Lower leg skin (tissue), 4 donors: ENCODE data around the gene RIPK4. TPM values are rescaled to one million over a fixed set of nuclear protein-coding genes. Genes with fewer than 3 reads are reported as not detected.
"Not testable (repeated sequence)": the region's sequence is repeated elsewhere in the genome, so short reads cannot be mapped to it uniquely, and the experiment has no call there.

ENCODE experiments used
- DNase-seq, 2 donors: peaks; one replicate each; pipeline ENCODE4 v3.0.0-alpha.2; 2019; ENCODE audit warnings: low spot score in 2 of 2
- H3K4me3 ChIP-seq: fragments of 200-600 bp; sonication (generic); 2 replicates; pipeline ENCODE4 v1.5.1; 2017; ENCODE audit warnings: mild to moderate bottlenecking, low read depth; ENCODE audit not compliant: poor library complexity, severe bottlenecking
- POLR2A ChIP-seq, 2 donors: fragments of 450-650 bp; IDR thresholded peaks; one replicate each; pipeline ENCODE4 v1.6.1; 2016 to 2017; ENCODE audit warnings: antibody characterized with exemption in 2 of 2, mild to moderate bottlenecking in 1 of 2, moderate library complexity in 1 of 2
- WGBS, 2 donors: methylation state at CpG; one replicate each; pipeline ENCODE4 v1.1.5; 2018; 5-methylcytosine and 5-hydroxymethylcytosine counted together
- intact Hi-C: fragments of 100-400 bp; cut with DNase I; formaldehyde crosslinking; loops from one replicate; pipeline ENCODE4 v1.15.0; 2023; ENCODE audit warnings: low total_unique reads
- total RNA-seq, 4 donors: library from RNA; depleted of rRNA; stranded (reverse); fragments of >200 nt; gene quantifications; one replicate each; pipeline ENCODE4 v1.1.0, GENCODE V29; 2016
- TF ChIP-seq, protein P1 (sequence below), 3 donors: fragments of 450-650 bp; IDR thresholded peaks; one replicate each; pipeline ENCODE4 v1.5.1; 2016; ENCODE audit warnings: antibody characterized with exemption in 3 of 3, mild to moderate bottlenecking in 3 of 3, moderate library complexity in 2 of 3

RIPK4 gene
- total RNA-seq, 4 donors from 2014 or later = 61.0 to 88.1 (median 68.2) TPM

DNA sequence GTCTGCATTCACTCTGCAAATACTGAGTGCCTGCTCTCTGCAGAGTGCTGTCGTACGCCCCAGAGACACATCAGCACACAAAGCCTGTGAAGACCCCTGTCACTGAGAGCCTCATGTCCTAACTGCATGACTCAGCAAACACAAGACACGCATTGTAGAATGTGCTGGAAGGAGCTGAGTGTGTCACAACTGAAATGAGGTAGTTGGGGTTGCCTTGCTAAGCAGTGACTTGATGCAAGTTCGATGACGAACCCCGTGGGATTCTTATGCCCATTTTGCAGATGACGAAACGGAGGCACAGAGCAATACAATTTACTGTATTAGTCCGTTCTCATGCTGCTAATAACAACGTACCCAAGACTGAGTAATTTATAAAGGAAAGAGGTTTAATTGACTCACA lies 65.1 kb downstream of the RIPK4 start:
- DNase-seq = no peak
- WGBS, 2 donors = 88 to 93% methylated on average over 10 of the region's 10 CpGs
- intact Hi-C loops = no loop called here
- H3K4me3 ChIP-seq = no peak overlapping the region
- TF ChIP-seq, protein P1, sequence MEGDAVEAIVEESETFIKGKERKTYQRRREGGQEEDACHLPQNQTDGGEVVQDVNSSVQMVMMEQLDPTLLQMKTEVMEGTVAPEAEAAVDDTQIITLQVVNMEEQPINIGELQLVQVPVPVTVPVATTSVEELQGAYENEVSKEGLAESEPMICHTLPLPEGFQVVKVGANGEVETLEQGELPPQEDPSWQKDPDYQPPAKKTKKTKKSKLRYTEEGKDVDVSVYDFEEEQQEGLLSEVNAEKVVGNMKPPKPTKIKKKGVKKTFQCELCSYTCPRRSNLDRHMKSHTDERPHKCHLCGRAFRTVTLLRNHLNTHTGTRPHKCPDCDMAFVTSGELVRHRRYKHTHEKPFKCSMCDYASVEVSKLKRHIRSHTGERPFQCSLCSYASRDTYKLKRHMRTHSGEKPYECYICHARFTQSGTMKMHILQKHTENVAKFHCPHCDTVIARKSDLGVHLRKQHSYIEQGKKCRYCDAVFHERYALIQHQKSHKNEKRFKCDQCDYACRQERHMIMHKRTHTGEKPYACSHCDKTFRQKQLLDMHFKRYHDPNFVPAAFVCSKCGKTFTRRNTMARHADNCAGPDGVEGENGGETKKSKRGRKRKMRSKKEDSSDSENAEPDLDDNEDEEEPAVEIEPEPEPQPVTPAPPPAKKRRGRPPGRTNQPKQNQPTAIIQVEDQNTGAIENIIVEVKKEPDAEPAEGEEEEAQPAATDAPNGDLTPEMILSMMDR (IDR thresholded peaks at IDR 0.05) = no peak
- no peak for TF ChIP-seq POLR2A (IDR thresholded peaks at IDR 0.05)

DNA sequence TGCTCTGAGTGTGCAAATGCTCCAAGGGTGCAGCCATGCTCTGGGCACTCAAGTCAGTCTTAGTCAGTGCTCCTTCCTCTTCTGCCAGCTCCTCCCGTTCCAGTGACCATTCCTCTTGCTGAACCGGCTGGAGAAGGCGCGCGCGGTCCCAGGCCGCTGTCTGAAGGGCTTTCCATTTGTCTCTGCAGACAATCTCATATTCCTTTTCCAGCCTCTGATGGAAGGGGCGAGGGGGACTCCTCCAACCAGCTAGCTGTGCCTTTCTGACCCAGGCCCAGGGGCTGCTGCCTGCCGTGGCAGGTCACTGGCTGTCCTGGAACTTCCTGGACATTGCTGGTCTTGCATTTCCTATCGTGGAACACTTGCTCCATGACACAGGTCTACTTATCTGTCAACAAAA lies 67.5 kb downstream of the RIPK4 start:
- intact Hi-C loops = no loop called here
- 87 to 93% methylated on average over 10 of the region's 10 CpGs for WGBS, 2 donors
- H3K4me3 ChIP-seq = no peak overlapping the region
- DNase-seq = no peak
- TF ChIP-seq POLR2A (IDR thresholded peaks at IDR 0.05) = no peak
- TF ChIP-seq, protein P1 (IDR thresholded peaks at IDR 0.05) = no peak

DNA sequence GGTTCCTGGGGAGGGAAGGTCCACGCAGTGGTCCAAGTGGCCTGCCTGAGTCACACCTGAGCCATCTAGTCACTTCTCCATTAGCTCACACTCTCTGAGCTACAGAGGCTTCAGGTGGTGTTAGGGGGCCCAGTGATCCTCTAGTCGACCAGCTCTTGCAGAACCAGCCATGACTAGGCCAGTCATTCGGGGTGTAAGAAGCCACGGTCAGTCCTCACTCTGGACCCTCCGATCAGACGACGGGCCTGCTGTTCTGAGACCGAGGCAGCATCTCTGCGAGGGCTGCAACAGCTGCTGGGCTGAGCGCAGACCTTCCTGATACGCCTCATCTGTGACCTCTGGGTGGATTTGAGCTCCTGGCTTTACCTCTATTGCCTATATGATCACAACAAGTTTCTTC lies 68.8 kb downstream of the RIPK4 start:
- 94 to 95% methylated on average over 11 of the region's 11 CpGs for WGBS, 2 donors
- no peak for DNase-seq
- intact Hi-C loops = no loop called here
- H3K4me3 ChIP-seq = no peak overlapping the region
- TF ChIP-seq, protein P1 (IDR thresholded peaks at IDR 0.05) = no peak
- no peak for TF ChIP-seq POLR2A (IDR thresholded peaks at IDR 0.05)

DNA sequence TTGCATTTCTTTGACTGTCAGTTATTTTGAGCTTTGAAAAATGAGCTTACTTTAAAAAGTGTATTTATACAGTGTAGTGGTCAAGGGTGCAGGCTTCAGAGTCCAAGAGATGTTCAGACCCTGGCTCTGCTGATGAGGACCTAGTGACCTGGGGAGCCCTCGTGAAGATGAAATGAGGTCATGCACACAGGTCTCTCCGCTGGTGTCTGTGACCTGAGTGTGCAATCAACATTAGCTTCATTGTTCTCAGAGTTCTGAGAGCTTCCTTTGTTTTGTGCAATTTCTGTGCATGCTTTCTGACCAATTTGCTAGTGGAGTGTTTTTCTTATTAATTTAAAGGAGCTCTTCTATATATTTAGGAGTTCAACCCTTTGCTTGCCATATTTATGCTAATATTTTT lies 71.3 kb downstream of the RIPK4 start:
- 64 to 73% methylated on average over 2 of the region's 2 CpGs for WGBS, 2 donors

DNA sequence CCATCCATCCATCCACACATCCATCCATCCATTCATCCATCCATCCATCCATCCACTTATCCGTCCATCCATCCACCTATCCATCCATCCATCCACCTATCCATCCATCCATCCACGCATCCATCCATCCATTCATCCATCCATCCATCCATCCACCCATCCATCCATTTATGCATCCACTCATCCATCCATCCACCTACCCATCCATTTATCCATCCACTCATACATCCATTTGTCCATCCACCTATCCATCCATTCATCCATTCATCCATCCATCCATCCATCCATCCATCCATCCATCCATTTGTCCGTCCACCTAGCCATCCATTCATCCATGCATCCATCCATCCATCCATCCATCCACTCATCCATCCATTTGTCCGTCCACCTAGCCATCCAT lies 72.8 kb downstream of the RIPK4 start:
- H3K4me3 ChIP-seq, DNase-seq, intact Hi-C loops: not testable (repeated sequence)
- 91 to 92% methylated on average over 4 of the region's 4 CpGs for WGBS, 2 donors

More for the DNA sequence above, 71.3 kb downstream of the RIPK4 start:
- no peak overlapping the region for H3K4me3 ChIP-seq
- TF ChIP-seq, protein P1 (IDR thresholded peaks at IDR 0.05) = no peak
- TF ChIP-seq POLR2A (IDR thresholded peaks at IDR 0.05) = no peak
- DNase-seq = no peak
- intact Hi-C loops = no loop called here

DNA sequence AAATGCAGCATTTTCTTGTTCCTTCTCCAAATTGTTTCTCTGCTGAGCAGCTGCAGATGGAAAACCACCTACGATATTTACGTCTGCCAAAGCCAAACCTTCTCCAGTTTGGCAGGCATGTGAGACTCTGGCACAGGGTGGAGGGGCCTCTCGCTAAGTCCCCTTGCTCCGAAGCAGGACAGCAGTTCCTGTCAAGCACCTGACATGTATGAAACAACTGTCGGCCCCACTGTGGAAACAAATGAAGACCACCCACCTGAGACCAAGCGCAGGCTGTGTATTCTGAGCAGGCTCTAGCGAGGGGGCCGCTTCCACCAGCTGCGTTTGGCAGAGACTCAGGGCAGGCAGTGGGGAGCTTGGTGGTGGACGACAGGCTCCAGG lies 74.7 kb downstream of the RIPK4 start:
- H3K4me3 ChIP-seq = no peak overlapping the region
- peak in 1 of 2 donors; percentile 68 for DNase-seq
- WGBS, 2 donors = 46 to 63% methylated on average over 10 of the region's 10 CpGs
- intact Hi-C loops = no loop called here
- TF ChIP-seq, protein P1 (IDR thresholded peaks at IDR 0.05) = no peak
- no peak for TF ChIP-seq POLR2A (IDR thresholded peaks at IDR 0.05)
